DLD1 (cell line): ENCODE results near the gene ADAM23.
"Not testable (repeated sequence)": the region's sequence is repeated elsewhere in the genome, so short reads cannot be mapped to it uniquely, and the experiment has no call there.

ENCODE experiments used
- in situ Hi-C: cut with HindIII; loops from 2 replicates; pipeline ENCODE4 v1.10.0; 2017; ENCODE audit warnings: low sequenced_read_pairs

ADAM23 gene

GRCh38 chr2:206442833-206443734 lies at the start of gene ADAM23:
TSS of gene ADAM23 (plus strand) at chr2:206443532. CDS start at chr2:206443867, 335 bp downstream.
- in situ Hi-C loops: no loop called here

GRCh38 chr2:206396211-206396610 lies 47.1 kb upstream of the ADAM23 start:
- in situ Hi-C loops: no loop called here

- in situ Hi-C loops: not testable (repeated sequence)
These were observed 40.3 kb upstream of the ADAM23 start for GRCh38 chr2:206402956-206403569.

- in situ Hi-C loops: no loop called here
These were observed 34.7 kb upstream of the ADAM23 start for GRCh38 chr2:206408323-206409320.

- in situ Hi-C loops: no loop called here
These were observed 32.6 kb upstream of the ADAM23 start for GRCh38 chr2:206410714-206411113.

- in situ Hi-C loops: no loop called here
These were observed 27.6 kb upstream of the ADAM23 start for GRCh38 chr2:206415618-206416243.

GRCh38 chr2:206418968-206419367 lies 24.4 kb upstream of the ADAM23 start:
- in situ Hi-C loops: no loop called here

- in situ Hi-C loops: no loop called here
These were observed 22.6 kb upstream of the ADAM23 start for GRCh38 chr2:206420721-206421120.

GRCh38 chr2:206422493-206422892 lies 20.8 kb upstream of the ADAM23 start:
- in situ Hi-C loops: no loop called here

- in situ Hi-C loops: no loop called here
These were observed 20.2 kb upstream of the ADAM23 start for GRCh38 chr2:206423147-206423546.

- in situ Hi-C loops: no loop called here
These were observed 19.2 kb upstream of the ADAM23 start for GRCh38 chr2:206424134-206424533.

GRCh38 chr2:206428783-206429182 lies 14.5 kb upstream of the ADAM23 start:
- in situ Hi-C loops: no loop called here

GRCh38 chr2:206430452-206430851 lies 12.9 kb upstream of the ADAM23 start:
- in situ Hi-C loops: no loop called here

- in situ Hi-C loops: no loop called here
These were observed 11.9 kb upstream of the ADAM23 start for GRCh38 chr2:206431439-206431838.

- in situ Hi-C loops: no loop called here
These were observed 10.9 kb upstream of the ADAM23 start for GRCh38 chr2:206432193-206433082.

GRCh38 chr2:206433190-206433589 lies 10.1 kb upstream of the ADAM23 start:
- in situ Hi-C loops: no loop called here

- in situ Hi-C loops: no loop called here
These were observed 9.6 kb upstream of the ADAM23 start for GRCh38 chr2:206433686-206434085.

- in situ Hi-C loops: no loop called here
These were observed 7.6 kb upstream of the ADAM23 start for GRCh38 chr2:206435742-206436141.

- in situ Hi-C loops: no loop called here
These were observed 5.1 kb upstream of the ADAM23 start for GRCh38 chr2:206438196-206438724.
